Neural progenitor cell (in vitro differentiated cells): Measurements from ENCODE around the gene CD74. TPM values are rescaled to one million over a fixed set of nuclear protein-coding genes. Genes with fewer than 3 reads are reported as not detected.

Experiments used
- DNase-seq: peaks from one replicate; pipeline ENCODE4 v3.0.0-alpha.2; 2016; ENCODE audit warnings: low spot score
- H2AFZ ChIP-seq: fragments of 200-600 bp; sonication (generic); replicated peaks from 2 replicates; pipeline ENCODE4 v1.6.1; 2016; ENCODE audit warnings: antibody characterized with exemption
- H3F3A ChIP-seq: fragments of 200-600 bp; sonication (generic); 2 replicates; pipeline ENCODE4 v1.6.1; 2016; ENCODE audit warnings: antibody characterized with exemption, low read depth
- H3K27ac ChIP-seq: fragments of 200-600 bp; sonication (generic); 2 replicates; pipeline ENCODE4 v1.5.1; 2016; ENCODE audit warnings: mild to moderate bottlenecking
- H3K27me3 ChIP-seq: fragments of 200-600 bp; sonication (generic); 2 replicates; pipeline ENCODE4 v1.6.1; 2016; ENCODE audit warnings: mild to moderate bottlenecking, moderate library complexity
- H3K36me3 ChIP-seq: fragments of 200-600 bp; sonication (generic); 2 replicates; pipeline ENCODE4 v1.5.1; 2016
- H3K4me1 ChIP-seq: fragments of 200-600 bp; sonication (generic); 2 replicates; pipeline ENCODE4 v1.6.1; 2016; ENCODE audit warnings: mixed run types
- H3K4me2 ChIP-seq: fragments of 200-600 bp; sonication (generic); 2 replicates; pipeline ENCODE4 v1.6.1; 2016
- H3K4me3 ChIP-seq: fragments of 200-600 bp; sonication (generic); 2 replicates; pipeline ENCODE4 v1.5.1; 2016
- H3K79me2 ChIP-seq: fragments of 200-600 bp; sonication (generic); 2 replicates; pipeline ENCODE4 v1.6.1; 2016; ENCODE audit warnings: low read depth
- H3K9ac ChIP-seq: fragments of 200-600 bp; sonication (generic); 2 replicates; pipeline ENCODE4 v1.6.1; 2016
- H3K9me3 ChIP-seq: fragments of 200-600 bp; sonication (generic); 2 replicates; pipeline ENCODE4 v1.5.1; 2016; ENCODE audit warnings: low read depth
- H4K20me1 ChIP-seq: fragments of 200-600 bp; sonication (generic); 2 replicates; pipeline ENCODE4 v1.6.1; 2016; ENCODE audit warnings: low read depth
- H3K27ac Mint-ChIP-seq: 3 replicates; pipeline ENCODE4 v1.8.0; 2021; ENCODE audit warnings: mixed read lengths
- H3K27me3 Mint-ChIP-seq: 2 replicates; pipeline ENCODE4 v1.8.0; 2022; ENCODE audit warnings: low read depth, mild to moderate bottlenecking, inconsistent platforms, moderate library complexity, mixed read lengths; ENCODE audit not compliant: insufficient read depth
- H3K36me3 Mint-ChIP-seq: 3 replicates; pipeline ENCODE4 v1.8.0; 2021; ENCODE audit warnings: mixed read lengths
- H3K4me1 Mint-ChIP-seq: 3 replicates; pipeline ENCODE4 v1.8.0; 2021; ENCODE audit warnings: mixed read lengths
- H3K4me3 Mint-ChIP-seq: 3 replicates; pipeline ENCODE4 v1.8.0; 2021; ENCODE audit warnings: mild to moderate bottlenecking, moderate library complexity, mixed read lengths
- H3K9me3 Mint-ChIP-seq: 3 replicates; pipeline ENCODE4 v1.8.0; 2020; ENCODE audit warnings: mixed read lengths
- CTCF ChIP-seq: fragments of 200-600 bp; sonication (generic); IDR thresholded peaks from 2 replicates; pipeline ENCODE4 v1.5.1; 2017; ENCODE audit warnings: antibody characterized with exemption, mild to moderate bottlenecking
- EZH2 ChIP-seq: fragments of 200-600 bp; sonication (generic); IDR thresholded peaks from 2 replicates; pipeline ENCODE4 v1.6.1; 2017; ENCODE audit warnings: antibody characterized with exemption, mild to moderate bottlenecking, moderate library complexity
- EZH2phosphoT487 ChIP-seq: fragments of 200-600 bp; sonication (generic); IDR thresholded peaks from 2 replicates; pipeline ENCODE4 v1.6.1; 2017; ENCODE audit warnings: antibody characterized with exemption
- total RNA-seq: library from RNA; depleted of rRNA; stranded (reverse); fragments of >200 nt; gene quantifications from 2 replicates; pipeline ENCODE4 v1.2.3, GENCODE V29; 2015; ENCODE audit warnings: low replicate concordance

The CD74 gene
- total RNA-seq, 1 donor from 2014 or later, result 9.8 TPM

GRCh38 chr5:150400316-150401075 lies 12.2 kb downstream of the CD74 start:
- Histone ChIP-seq H3K27ac (no peak overlapping the region), H3K4me2 (no peak overlapping the region), H3F3A (no peaks in the 10 kb centered on the region)

GRCh38 chr5:150399524-150400211 lies 13.0 kb downstream of the CD74 start:
- H4K20me1 ChIP-seq, result no peaks in the 10 kb centered on the region
- H3K4me3 Mint-ChIP-seq, result no peak overlapping the region
- H2AFZ ChIP-seq, result no peak overlapping the region
- no peak overlapping the region for H3K4me2 ChIP-seq
- no peak for DNase-seq
- no peak overlapping the region for H3K9ac ChIP-seq
- H3K36me3 ChIP-seq, result no peaks in the 10 kb centered on the region
- H3K9me3 Mint-ChIP-seq, result no peaks in the 10 kb centered on the region
- TF ChIP-seq EZH2, result no peak
- no peak for TF ChIP-seq CTCF
- TF ChIP-seq EZH2phosphoT487, result no peak
- no peak overlapping the region for H3K27ac ChIP-seq
- peaks cover 13% of the 10 kb centered on the region for H3K4me1 Mint-ChIP-seq
- no peaks in the 10 kb centered on the region for H3K79me2 ChIP-seq
- peaks cover 32% of the 10 kb centered on the region for H3K36me3 Mint-ChIP-seq
- no peaks in the 10 kb centered on the region for H3K9me3 ChIP-seq
- H3K27me3 ChIP-seq, result no peaks in the 10 kb centered on the region
- H3K27me3 Mint-ChIP-seq, result peaks cover 4% of the 10 kb centered on the region
- H3K4me3 ChIP-seq, result no peak overlapping the region
- no peaks in the 10 kb centered on the region for H3K4me1 ChIP-seq
- H3K27ac Mint-ChIP-seq, result no peak overlapping the region
- H3F3A ChIP-seq, result no peaks in the 10 kb centered on the region

More at GRCh38 chr5:150400316-150401075, 12.2 kb downstream of the CD74 start:
- no peaks in the 10 kb centered on the region for H3K4me1 ChIP-seq
- no peaks in the 10 kb centered on the region for H4K20me1 ChIP-seq
- peaks cover 30% of the 10 kb centered on the region for H3K36me3 Mint-ChIP-seq
- H3K79me2 ChIP-seq, result no peaks in the 10 kb centered on the region
- DNase-seq, result no peak
- no peaks in the 10 kb centered on the region for H3K9me3 Mint-ChIP-seq
- H2AFZ ChIP-seq, result no peak overlapping the region
- H3K4me3 Mint-ChIP-seq, result no peak overlapping the region
- peaks cover 4% of the 10 kb centered on the region for H3K27me3 Mint-ChIP-seq
- peaks cover 9% of the 10 kb centered on the region for H3K4me1 Mint-ChIP-seq
- H3K36me3 ChIP-seq, result no peaks in the 10 kb centered on the region
- no peaks in the 10 kb centered on the region for H3K27me3 ChIP-seq
- TF ChIP-seq EZH2, result no peak
- no peak for TF ChIP-seq EZH2phosphoT487
- no peak for TF ChIP-seq CTCF
- no peaks in the 10 kb centered on the region for H3K9me3 ChIP-seq
- H3K9ac ChIP-seq, result no peak overlapping the region
- no peak overlapping the region for H3K4me3 ChIP-seq
- no peak overlapping the region for H3K27ac Mint-ChIP-seq

GRCh38 chr5:150398722-150399523 lies 13.8 kb downstream of the CD74 start:
- no peaks in the 10 kb centered on the region for H4K20me1 ChIP-seq
- no peak overlapping the region for H2AFZ ChIP-seq
- Mint-ChIP-seq H3K9me3 (no peaks in the 10 kb centered on the region), H3K4me1 (peaks cover 13% of the 10 kb centered on the region), H3K36me3 (peaks cover 32% of the 10 kb centered on the region), H3K27ac (no peak overlapping the region), H3K27me3 (peaks cover 4% of the 10 kb centered on the region), H3K4me3 (no peak overlapping the region)
- H3F3A ChIP-seq, result no peaks in the 10 kb centered on the region
- no peaks in the 10 kb centered on the region for H3K36me3 ChIP-seq
- no peak overlapping the region for H3K27ac ChIP-seq
- TF ChIP-seq EZH2phosphoT487 (no peak), EZH2 (no peak), CTCF (no peak)
- no peaks in the 10 kb centered on the region for H3K27me3 ChIP-seq
- no peaks in the 10 kb centered on the region for H3K9me3 ChIP-seq
- no peak overlapping the region for H3K4me3 ChIP-seq
- DNase-seq, result no peak
- no peak overlapping the region for H3K4me2 ChIP-seq
- no peaks in the 10 kb centered on the region for H3K4me1 ChIP-seq
- H3K79me2 ChIP-seq, result no peaks in the 10 kb centered on the region
- H3K9ac ChIP-seq, result no peak overlapping the region
